ENCODE results near the gene HES7. TPM values are rescaled to one million over a fixed set of nuclear protein-coding genes. Genes with fewer than 3 reads are reported as not detected.

The HES7 gene
- total and polyA plus RNA-seq, 4 donors, result not detected

- DNase-seq (ENCODE audit: low spot score), result no peak
- Histone ChIP-seq H3K36me3 (ENCODE audit: control insufficient read depth in 4 of 4, insufficient read depth in 3 of 4, low read depth in 1 of 4, low read length in 3 of 4) (no peaks in the 10 kb centered on the region), H3K4me3 (ENCODE audit: low read depth in 1 of 3, low read length in 3 of 3) (no peak overlapping the region), H3K27ac (ENCODE audit: low read depth in 1 of 2, low read length in 2 of 2) (no peak overlapping the region), H3K9me3 (ENCODE audit: control insufficient read depth in 4 of 4, low read length in 3 of 4) (no peaks in the 10 kb centered on the region), H3K4me1 (ENCODE audit: control insufficient read depth in 4 of 4, insufficient read depth in 4 of 4, low read length in 3 of 4) (peaks cover 9 to 27% (median 13%) of the 10 kb centered on the region in 4 donors), H3K27me3 (ENCODE audit: control insufficient read depth in 4 of 4, insufficient read depth in 4 of 4, low read length in 3 of 4) (peaks cover 4 to 30% (median 18%) of the 10 kb centered on the region in 4 donors), H3K9ac (ENCODE audit: low read depth in 1 of 2, low read length in 2 of 2) (no peak overlapping the region)
- TF ChIP-seq ATF3 (IDR thresholded peaks at IDR 0.05) (no peak), HNF4A (conservative IDR thresholded peaks at IDR 0.05) (no peak), EGR1 (IDR thresholded peaks at IDR 0.05; ENCODE audit: low read depth in 2 of 2) (no peak), JUND (IDR thresholded peaks at IDR 0.05) (no peak), RAD21 (IDR thresholded peaks at IDR 0.05) (no peak), FOXA2 (IDR thresholded peaks at IDR 0.05) (no peak), HNF4G (IDR thresholded peaks at IDR 0.05) (no peak), SP1 (IDR thresholded peaks at IDR 0.05) (no peak), GABPA (IDR thresholded peaks at IDR 0.05 in 1 of 2, conservative IDR thresholded peaks at IDR 0.05 in 1 of 2) (no peak), TAF1 (conservative IDR thresholded peaks at IDR 0.05) (no peak), YY1 (IDR thresholded peaks at IDR 0.05) (no peak), RXRA (IDR thresholded peaks at IDR 0.05) (no peak), FOXA1 (IDR thresholded peaks at IDR 0.05) (no peak)
- TF ChIP-seq, protein P1, sequence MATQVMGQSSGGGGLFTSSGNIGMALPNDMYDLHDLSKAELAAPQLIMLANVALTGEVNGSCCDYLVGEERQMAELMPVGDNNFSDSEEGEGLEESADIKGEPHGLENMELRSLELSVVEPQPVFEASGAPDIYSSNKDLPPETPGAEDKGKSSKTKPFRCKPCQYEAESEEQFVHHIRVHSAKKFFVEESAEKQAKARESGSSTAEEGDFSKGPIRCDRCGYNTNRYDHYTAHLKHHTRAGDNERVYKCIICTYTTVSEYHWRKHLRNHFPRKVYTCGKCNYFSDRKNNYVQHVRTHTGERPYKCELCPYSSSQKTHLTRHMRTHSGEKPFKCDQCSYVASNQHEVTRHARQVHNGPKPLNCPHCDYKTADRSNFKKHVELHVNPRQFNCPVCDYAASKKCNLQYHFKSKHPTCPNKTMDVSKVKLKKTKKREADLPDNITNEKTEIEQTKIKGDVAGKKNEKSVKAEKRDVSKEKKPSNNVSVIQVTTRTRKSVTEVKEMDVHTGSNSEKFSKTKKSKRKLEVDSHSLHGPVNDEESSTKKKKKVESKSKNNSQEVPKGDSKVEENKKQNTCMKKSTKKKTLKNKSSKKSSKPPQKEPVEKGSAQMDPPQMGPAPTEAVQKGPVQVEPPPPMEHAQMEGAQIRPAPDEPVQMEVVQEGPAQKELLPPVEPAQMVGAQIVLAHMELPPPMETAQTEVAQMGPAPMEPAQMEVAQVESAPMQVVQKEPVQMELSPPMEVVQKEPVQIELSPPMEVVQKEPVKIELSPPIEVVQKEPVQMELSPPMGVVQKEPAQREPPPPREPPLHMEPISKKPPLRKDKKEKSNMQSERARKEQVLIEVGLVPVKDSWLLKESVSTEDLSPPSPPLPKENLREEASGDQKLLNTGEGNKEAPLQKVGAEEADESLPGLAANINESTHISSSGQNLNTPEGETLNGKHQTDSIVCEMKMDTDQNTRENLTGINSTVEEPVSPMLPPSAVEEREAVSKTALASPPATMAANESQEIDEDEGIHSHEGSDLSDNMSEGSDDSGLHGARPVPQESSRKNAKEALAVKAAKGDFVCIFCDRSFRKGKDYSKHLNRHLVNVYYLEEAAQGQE (IDR thresholded peaks at IDR 0.05), result no peak
- TF ChIP-seq, protein P2, sequence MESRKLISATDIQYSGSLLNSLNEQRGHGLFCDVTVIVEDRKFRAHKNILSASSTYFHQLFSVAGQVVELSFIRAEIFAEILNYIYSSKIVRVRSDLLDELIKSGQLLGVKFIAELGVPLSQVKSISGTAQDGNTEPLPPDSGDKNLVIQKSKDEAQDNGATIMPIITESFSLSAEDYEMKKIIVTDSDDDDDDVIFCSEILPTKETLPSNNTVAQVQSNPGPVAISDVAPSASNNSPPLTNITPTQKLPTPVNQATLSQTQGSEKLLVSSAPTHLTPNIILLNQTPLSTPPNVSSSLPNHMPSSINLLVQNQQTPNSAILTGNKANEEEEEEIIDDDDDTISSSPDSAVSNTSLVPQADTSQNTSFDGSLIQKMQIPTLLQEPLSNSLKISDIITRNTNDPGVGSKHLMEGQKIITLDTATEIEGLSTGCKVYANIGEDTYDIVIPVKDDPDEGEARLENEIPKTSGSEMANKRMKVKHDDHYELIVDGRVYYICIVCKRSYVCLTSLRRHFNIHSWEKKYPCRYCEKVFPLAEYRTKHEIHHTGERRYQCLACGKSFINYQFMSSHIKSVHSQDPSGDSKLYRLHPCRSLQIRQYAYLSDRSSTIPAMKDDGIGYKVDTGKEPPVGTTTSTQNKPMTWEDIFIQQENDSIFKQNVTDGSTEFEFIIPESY (IDR thresholded peaks at IDR 0.05), result no peak
- TF ChIP-seq, protein P3, sequence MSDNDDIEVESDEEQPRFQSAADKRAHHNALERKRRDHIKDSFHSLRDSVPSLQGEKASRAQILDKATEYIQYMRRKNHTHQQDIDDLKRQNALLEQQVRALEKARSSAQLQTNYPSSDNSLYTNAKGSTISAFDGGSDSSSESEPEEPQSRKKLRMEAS (IDR thresholded peaks at IDR 0.05), result no peak
- WGBS, result 85% methylated on average over 13 of the region's 13 CpGs
Measured at GRCh38 chr17:8076502-8077266, 47.2 kb downstream of the HES7 start.
